Vagina (tissue), 2 donors: ENCODE data around the gene TIMD4.

ENCODE experiments used
- POLR2A ChIP-seq, 2 donors: fragments of 450-650 bp; IDR thresholded peaks; one replicate each; pipeline ENCODE4 v1.6.1; 2017; ENCODE audit warnings: antibody characterized with exemption in 2 of 2, mild to moderate bottlenecking in 2 of 2, moderate library complexity in 2 of 2
- TF ChIP-seq, protein P1 (sequence below), 3 experiments: fragments of 450-650 bp in 2 of 3; fragments of 200-600 bp in 1 of 3; sonication (generic) in 1 of 3; IDR thresholded peaks; one replicate each; pipeline ENCODE4 v1.5.1; 2017 to 2019; ENCODE audit warnings: antibody characterized with exemption in 3 of 3, mild to moderate bottlenecking in 2 of 3, moderate library complexity in 2 of 3

DNA sequence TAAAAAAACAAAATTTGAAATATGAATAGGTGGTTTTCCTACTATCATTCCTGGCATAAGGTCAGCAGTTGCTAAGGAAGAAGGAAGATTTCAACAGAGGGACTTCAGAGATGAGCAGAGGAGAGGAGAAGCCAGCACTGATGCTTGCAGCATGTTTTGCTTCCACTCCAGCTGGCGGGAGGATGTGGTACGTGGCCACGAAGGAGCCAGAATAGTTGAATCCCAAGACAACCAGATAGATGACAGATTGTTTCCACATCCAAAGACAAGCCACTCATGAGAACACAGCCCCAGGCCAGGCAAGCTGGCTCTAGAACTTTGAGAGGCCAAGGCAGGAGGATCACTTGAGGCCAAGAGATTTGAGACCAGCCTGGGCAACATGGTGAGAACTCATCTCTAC is 15.1 kb downstream of the TIMD4 start:
- TF ChIP-seq, protein P1, sequence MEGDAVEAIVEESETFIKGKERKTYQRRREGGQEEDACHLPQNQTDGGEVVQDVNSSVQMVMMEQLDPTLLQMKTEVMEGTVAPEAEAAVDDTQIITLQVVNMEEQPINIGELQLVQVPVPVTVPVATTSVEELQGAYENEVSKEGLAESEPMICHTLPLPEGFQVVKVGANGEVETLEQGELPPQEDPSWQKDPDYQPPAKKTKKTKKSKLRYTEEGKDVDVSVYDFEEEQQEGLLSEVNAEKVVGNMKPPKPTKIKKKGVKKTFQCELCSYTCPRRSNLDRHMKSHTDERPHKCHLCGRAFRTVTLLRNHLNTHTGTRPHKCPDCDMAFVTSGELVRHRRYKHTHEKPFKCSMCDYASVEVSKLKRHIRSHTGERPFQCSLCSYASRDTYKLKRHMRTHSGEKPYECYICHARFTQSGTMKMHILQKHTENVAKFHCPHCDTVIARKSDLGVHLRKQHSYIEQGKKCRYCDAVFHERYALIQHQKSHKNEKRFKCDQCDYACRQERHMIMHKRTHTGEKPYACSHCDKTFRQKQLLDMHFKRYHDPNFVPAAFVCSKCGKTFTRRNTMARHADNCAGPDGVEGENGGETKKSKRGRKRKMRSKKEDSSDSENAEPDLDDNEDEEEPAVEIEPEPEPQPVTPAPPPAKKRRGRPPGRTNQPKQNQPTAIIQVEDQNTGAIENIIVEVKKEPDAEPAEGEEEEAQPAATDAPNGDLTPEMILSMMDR (IDR thresholded peaks at IDR 0.05), result no peak
- no peak for TF ChIP-seq POLR2A (IDR thresholded peaks at IDR 0.05)
